Mononuclear cell (primary cell): ENCODE measurements around the gene C3orf49. TPM values are rescaled to one million over a fixed set of nuclear protein-coding genes. Genes with fewer than 3 reads are reported as not detected.
A peak's percentile ranks its signal among the peaks of the same experiment; 100 is the strongest.

ENCODE experiments used
- H3K27me3 ChIP-seq: 2 replicates; pipeline ENCODE4 v1.6.0; 2011; ENCODE audit warnings: low read length, control low read depth; ENCODE audit not compliant: insufficient read depth
- H3K4me1 ChIP-seq: 2 replicates; pipeline ENCODE4 v1.5.1; 2011; ENCODE audit warnings: mild to moderate bottlenecking, low read length, control low read depth; ENCODE audit not compliant: insufficient read depth
- H3K4me3 ChIP-seq: 2 replicates; pipeline ENCODE4 v1.5.1; 2011; ENCODE audit warnings: mild to moderate bottlenecking, low read length, moderate library complexity
- H3K9me3 ChIP-seq: 2 replicates; pipeline ENCODE4 v1.5.1; 2011; ENCODE audit warnings: low read depth, mild to moderate bottlenecking, control low read depth, low read length
- total RNA-seq: library from RNA; depleted of rRNA; stranded (reverse); fragments of >200 nt; gene quantifications from one replicate; pipeline ENCODE4 v1.2.3, GENCODE V29; 2012

Gene C3orf49
- total RNA-seq, 1 donor = not detected

- no peak overlapping the region for H3K4me3 ChIP-seq
- no peaks in the 10 kb centered on the region for H3K9me3 ChIP-seq
- H3K4me1 ChIP-seq = no peaks in the 10 kb centered on the region
- no peaks in the 10 kb centered on the region for H3K27me3 ChIP-seq
These were observed 5.2 kb downstream of the C3orf49 start for GRCh38 chr3:63824309-63824708.

- Histone ChIP-seq H3K4me1 (no peaks in the 10 kb centered on the region), H3K4me3 (no peak overlapping the region), H3K27me3 (no peaks in the 10 kb centered on the region), H3K9me3 (no peaks in the 10 kb centered on the region)
These were observed 11.4 kb downstream of the C3orf49 start for GRCh38 chr3:63830526-63830925.

- H3K9me3 ChIP-seq = no peaks in the 10 kb centered on the region
- H3K4me1 ChIP-seq = no peaks in the 10 kb centered on the region
- H3K27me3 ChIP-seq = no peaks in the 10 kb centered on the region
- no peak overlapping the region for H3K4me3 ChIP-seq
These were observed 13.3 kb downstream of the C3orf49 start for GRCh38 chr3:63832395-63832794.

- H3K9me3 ChIP-seq = no peaks in the 10 kb centered on the region
These were observed 22.6 kb downstream of the C3orf49 start for GRCh38 chr3:63841704-63842103.

GRCh38 chr3:63842127-63842526, 23.0 kb downstream of the C3orf49 start:
- no peak overlapping the region for H3K4me3 ChIP-seq
- H3K4me1 ChIP-seq = no peaks in the 10 kb centered on the region
- no peaks in the 10 kb centered on the region for H3K27me3 ChIP-seq
- H3K9me3 ChIP-seq = no peaks in the 10 kb centered on the region

More at GRCh38 chr3:63841704-63842103, 22.6 kb downstream of the C3orf49 start:
- Histone ChIP-seq H3K27me3 (no peaks in the 10 kb centered on the region), H3K4me1 (no peaks in the 10 kb centered on the region), H3K4me3 (no peak overlapping the region)

GRCh38 chr3:63845215-63845614, 26.1 kb downstream of the C3orf49 start:
- H3K4me1 ChIP-seq = no peaks in the 10 kb centered on the region
- no peak overlapping the region for H3K4me3 ChIP-seq

GRCh38 chr3:63847718-63848450, 28.8 kb downstream of the C3orf49 start:
- Histone ChIP-seq H3K27me3 (no peaks in the 10 kb centered on the region), H3K4me3 (no peak overlapping the region), H3K4me1 (no peaks in the 10 kb centered on the region)

More at GRCh38 chr3:63845215-63845614, 26.1 kb downstream of the C3orf49 start:
- no peaks in the 10 kb centered on the region for H3K9me3 ChIP-seq
- H3K27me3 ChIP-seq = no peaks in the 10 kb centered on the region

GRCh38 chr3:63849175-63849574, 30.1 kb downstream of the C3orf49 start:
- H3K9me3 ChIP-seq = no peaks in the 10 kb centered on the region
- no peak overlapping the region for H3K4me3 ChIP-seq
- H3K4me1 ChIP-seq = no peaks in the 10 kb centered on the region
- H3K27me3 ChIP-seq = no peaks in the 10 kb centered on the region

More at GRCh38 chr3:63847718-63848450, 28.8 kb downstream of the C3orf49 start:
- no peaks in the 10 kb centered on the region for H3K9me3 ChIP-seq

GRCh38 chr3:63851287-63851686, 32.2 kb downstream of the C3orf49 start:
- Histone ChIP-seq H3K4me3 (no peak overlapping the region), H3K4me1 (no peaks in the 10 kb centered on the region)

GRCh38 chr3:63853106-63853505, 34.0 kb downstream of the C3orf49 start:
- H3K27me3 ChIP-seq = no peaks in the 10 kb centered on the region
- no peaks in the 10 kb centered on the region for H3K4me1 ChIP-seq
- no peaks in the 10 kb centered on the region for H3K9me3 ChIP-seq
- no peak overlapping the region for H3K4me3 ChIP-seq

More at GRCh38 chr3:63851287-63851686, 32.2 kb downstream of the C3orf49 start:
- H3K9me3 ChIP-seq = no peaks in the 10 kb centered on the region
- H3K27me3 ChIP-seq = no peaks in the 10 kb centered on the region

GRCh38 chr3:63855333-63855940, 36.3 kb downstream of the C3orf49 start:
- Histone ChIP-seq H3K4me1 (no peaks in the 10 kb centered on the region), H3K4me3 (no peak overlapping the region), H3K9me3 (no peaks in the 10 kb centered on the region), H3K27me3 (no peaks in the 10 kb centered on the region)

GRCh38 chr3:63857311-63857710, 38.2 kb downstream of the C3orf49 start:
- peaks cover 8% of the 10 kb centered on the region for H3K4me1 ChIP-seq
- H3K9me3 ChIP-seq = no peaks in the 10 kb centered on the region
- no peak overlapping the region for H3K4me3 ChIP-seq
- H3K27me3 ChIP-seq = no peaks in the 10 kb centered on the region

- Histone ChIP-seq H3K4me1 (peaks cover 27% of the 10 kb centered on the region), H3K27me3 (no peaks in the 10 kb centered on the region), H3K4me3 (no peak overlapping the region), H3K9me3 (no peaks in the 10 kb centered on the region)
These were observed 41.7 kb downstream of the C3orf49 start for GRCh38 chr3:63860776-63861175.

- peaks cover 27% of the 10 kb centered on the region for H3K4me1 ChIP-seq
- no peaks in the 10 kb centered on the region for H3K27me3 ChIP-seq
- no peak overlapping the region for H3K4me3 ChIP-seq
- no peaks in the 10 kb centered on the region for H3K9me3 ChIP-seq
These were observed 42.2 kb downstream of the C3orf49 start for GRCh38 chr3:63861306-63861705.

- peak overlapping the region; percentile 88 for H3K4me3 ChIP-seq
- peaks cover 33% of the 10 kb centered on the region for H3K4me1 ChIP-seq
These were observed 43.7 kb downstream of the C3orf49 start for GRCh38 chr3:63862804-63863149.

More at GRCh38 chr3:63862804-63863149, 43.7 kb downstream of the C3orf49 start:
- Histone ChIP-seq H3K27me3 (no peaks in the 10 kb centered on the region), H3K9me3 (no peaks in the 10 kb centered on the region)
